AG08396 (cell line): Measurements from ENCODE around the gene PLCB4.

ENCODE experiments used
- DNase-seq: peaks from one replicate; pipeline ENCODE4 v3.0.0; 2012; ENCODE audit warnings: low spot score, mixed read lengths

PLCB4 gene

DNA sequence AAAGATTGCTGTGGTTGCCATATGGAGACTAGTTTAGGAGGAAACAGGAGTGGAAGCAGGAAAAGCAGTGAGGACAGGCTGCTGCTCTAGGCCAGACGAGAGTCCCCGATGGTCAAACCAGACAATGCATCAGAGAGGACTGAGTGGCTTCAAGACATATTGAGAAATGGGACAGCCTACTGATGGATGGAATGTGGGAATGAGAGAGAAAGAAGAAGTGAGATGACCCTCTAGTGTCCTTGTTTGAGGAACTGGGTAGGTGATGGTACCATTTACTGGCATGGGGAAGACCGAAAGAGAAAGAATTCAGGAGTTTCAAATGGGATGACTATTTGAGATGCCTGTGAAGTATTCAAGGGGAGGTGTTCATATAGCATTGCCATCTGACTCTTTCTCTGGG, 333.7 kb downstream of the PLCB4 start:
- no peak for DNase-seq

GRCh38 chr20:9403448-9403847, 334.6 kb downstream of the PLCB4 start:
- no peak for DNase-seq

- DNase-seq: peak; percentile 65
Measured at GRCh38 chr20:9407805-9408421, 339.0 kb downstream of the PLCB4 start.

DNA sequence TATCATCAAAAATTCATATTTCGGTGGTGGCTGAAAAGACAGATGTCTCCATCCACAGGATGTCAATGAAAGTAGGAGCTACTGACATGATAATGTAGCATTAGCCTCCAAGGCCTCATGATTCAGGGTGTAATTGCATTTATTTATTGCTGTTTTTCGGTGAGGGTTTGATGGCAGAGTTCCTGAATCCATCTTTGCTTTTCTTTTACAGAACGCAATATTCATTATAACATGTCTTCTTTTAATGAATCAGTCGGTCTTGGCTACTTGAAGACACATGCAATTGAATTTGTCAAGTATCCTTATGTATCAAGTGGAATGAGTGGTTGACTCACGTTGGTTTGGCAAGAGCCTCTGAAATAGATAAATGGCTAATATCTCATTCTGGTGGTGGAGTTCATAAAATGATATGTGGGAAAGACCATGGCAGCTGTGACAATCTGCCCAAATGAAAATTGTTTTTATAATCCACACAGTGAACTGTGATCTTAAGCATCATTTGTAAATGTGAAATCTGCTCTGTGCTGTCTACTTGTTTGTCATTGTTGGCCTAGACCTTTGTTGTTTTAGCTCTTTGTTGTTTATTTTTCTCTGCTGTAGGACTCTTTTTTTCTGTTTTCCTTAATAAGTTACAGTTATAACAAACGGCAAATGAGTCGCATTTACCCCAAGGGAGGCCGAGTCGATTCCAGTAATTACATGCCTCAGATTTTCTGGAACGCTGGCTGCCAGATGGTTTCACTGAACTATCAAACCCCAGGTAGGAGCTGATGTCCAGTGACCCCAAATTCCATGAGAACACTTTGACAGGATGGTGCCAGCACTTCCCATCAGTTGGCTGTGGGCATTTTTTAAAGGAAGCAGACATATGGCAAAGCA, 339.8 kb downstream of the PLCB4 start:
- no peak for DNase-seq

GRCh38 chr20:9409352-9409751, 340.5 kb downstream of the PLCB4 start:
- DNase-seq: no peak

GRCh38 chr20:9409981-9410380, 341.1 kb downstream of the PLCB4 start:
- peak; percentile 74 for DNase-seq

- DNase-seq: no peak
Measured at GRCh38 chr20:9411833-9412232, 342.9 kb downstream of the PLCB4 start.

- DNase-seq: no peak
Measured at GRCh38 chr20:9412309-9412708, 343.4 kb downstream of the PLCB4 start.

DNA sequence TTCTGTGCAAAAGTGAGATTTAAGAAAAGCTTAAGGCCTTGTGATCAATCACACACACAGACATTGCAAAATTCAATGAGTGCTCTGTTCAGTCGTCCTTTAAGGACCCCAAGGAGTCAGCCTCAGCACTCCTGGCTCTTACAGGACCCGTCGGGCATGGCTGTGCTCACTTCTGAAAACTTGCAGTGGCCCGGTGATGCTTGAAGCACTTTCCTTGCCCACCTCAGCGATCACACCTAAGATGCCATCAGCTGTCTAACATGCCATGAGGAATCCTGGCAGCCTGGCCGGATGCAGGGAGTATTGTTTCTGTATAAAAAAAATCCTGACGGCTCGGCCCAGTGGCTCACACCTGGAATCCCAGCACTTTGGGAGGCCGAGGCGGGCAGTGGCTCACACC, 344.1 kb downstream of the PLCB4 start:
- DNase-seq: no peak

GRCh38 chr20:9415426-9415825, 346.5 kb downstream of the PLCB4 start:
- DNase-seq: no peak

DNA sequence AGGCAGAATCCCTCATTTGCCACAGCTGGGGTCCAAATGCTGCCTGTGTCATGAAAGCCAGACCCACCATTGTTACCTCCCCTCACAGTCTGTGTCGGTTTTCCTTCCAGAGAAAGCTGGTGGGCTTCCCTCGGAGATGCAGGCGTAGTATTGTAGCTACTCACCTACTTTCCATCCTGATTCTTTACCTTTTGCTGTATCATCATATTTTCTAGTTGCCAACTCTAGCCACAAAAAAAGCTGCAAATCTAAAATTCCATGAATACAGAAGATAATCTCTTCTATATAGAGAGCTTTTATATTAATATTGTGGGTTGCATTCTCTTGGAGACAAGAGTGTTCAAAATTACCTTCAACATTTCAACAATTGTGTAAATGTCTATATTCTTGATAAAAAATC, 347.5 kb downstream of the PLCB4 start:
- DNase-seq: no peak

DNA sequence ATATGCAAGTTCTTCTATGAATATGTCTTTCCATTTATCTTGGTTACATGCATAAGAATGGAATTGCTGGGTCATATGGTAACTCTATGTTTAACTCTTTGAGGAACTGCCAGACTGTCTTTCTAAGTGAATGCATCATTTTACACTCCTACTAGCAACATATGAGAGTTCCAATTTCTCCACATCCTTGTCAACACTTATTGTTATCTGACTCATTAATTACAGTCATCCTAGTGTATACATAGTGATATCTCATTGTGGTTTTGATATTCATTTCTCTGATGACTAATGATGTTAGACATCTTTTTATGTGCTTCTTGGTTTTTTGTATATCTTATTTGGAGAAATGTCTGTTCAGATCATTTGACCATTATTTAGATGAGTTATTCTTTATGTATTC, 348.8 kb downstream of the PLCB4 start:
- DNase-seq: no peak

DNA sequence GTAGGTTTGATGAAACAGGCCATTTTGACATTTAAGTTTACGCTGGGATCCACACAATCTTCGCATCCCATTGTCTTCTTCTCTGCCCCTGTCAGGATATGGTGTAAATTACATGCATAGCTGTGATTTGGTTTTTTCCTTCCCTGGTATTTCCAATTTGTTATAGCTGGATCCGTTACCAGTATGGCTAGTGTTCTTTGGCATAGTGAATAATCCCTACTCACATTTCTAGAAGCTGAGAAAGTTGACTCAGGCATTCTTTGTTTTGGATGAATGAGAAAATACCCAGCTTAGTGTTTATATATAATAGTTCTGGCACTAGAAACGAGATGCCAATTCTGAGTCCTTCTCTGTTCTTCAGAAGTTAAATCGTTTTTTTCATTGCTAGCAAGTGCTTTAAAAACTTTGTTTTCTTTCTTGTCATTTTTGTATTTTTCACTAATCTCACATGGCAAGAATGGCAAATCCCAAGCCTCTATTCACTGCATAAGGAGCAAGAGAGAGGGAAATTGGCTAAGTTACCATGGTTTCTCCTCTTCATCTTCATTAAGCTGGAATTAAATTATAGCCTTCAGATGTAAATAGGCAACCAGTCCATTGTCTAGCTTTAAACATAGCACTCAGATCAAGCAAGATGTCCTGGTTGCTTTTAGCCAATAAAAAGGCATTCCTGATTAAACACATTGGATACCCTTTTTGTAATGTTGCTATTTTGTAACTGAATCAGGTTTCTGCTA, 353.6 kb downstream of the PLCB4 start:
- no peak for DNase-seq

DNA sequence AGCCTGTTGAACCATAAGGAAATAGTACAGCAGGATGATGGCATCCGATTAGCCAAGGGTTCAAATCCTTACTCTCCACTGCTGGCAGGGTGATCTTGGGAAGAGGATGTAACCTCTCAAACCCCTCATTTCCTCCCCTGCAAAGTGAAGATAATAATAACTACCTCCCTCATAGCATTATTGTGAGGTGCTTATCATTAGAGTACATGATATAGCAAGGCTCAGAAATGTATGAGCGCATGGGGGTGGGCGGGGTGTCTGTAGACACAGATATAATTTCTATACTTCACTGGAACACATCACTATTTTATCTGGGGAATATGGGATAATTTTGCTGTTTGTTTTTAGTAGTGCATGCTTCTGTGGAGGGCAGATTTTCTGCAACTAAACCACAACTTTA, 355.7 kb downstream of the PLCB4 start:
- DNase-seq: no peak

DNA sequence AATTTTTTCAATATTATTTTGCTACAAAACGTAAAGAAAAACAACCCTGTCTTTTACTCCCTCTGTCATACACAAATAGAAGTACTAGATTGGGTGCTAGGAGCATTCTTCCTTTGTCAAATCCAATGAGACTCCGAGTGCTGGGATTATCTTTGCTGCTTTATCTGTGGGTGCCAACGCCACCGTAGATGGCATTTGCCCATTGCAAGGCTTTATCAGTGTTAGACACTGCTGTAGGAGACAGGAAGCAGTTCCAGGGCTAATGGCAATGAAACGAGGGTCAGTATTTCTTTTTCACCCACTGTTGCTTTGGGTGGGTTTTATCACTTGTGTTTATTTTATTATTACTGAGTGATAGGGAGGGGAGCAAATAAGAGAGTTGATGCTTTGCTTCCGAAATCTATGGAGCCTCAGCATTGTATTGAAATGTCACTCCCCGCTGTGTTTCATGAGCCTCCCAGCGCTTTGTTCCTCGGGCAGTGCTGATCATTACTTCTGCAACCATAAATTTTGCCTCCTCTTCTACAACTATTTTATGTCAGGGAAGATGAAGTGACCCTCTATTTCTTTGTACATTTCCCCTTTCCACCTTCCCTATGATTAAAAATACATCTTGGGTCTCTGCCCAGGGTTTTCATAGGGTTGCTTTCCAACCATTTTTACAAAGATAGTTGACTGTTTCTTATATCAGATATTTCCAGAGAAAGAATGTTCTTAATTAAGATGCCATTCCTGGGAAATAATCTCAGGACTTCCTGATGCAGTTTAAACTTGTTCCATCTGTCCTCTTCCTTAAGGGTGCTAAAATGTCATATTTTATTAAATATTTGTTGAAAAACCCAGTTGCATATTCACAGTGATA, 358.8 kb downstream of the PLCB4 start:
- no peak for DNase-seq

DNA sequence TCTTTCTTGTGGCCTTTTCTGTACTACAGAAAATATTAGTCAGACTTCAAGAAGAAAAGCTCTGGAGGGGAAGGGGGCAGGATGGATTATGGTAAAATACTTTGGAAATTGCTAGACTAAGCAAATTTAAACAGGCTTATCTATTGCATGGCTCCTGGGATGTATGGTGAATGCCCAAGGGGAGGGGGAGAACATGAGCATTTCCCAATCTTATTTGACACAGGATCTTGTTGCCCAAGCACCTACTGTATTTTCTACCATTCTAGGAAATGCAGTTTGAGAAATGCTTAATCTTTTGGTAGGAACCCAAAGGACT, 359.4 kb downstream of the PLCB4 start:
- DNase-seq: no peak

DNA sequence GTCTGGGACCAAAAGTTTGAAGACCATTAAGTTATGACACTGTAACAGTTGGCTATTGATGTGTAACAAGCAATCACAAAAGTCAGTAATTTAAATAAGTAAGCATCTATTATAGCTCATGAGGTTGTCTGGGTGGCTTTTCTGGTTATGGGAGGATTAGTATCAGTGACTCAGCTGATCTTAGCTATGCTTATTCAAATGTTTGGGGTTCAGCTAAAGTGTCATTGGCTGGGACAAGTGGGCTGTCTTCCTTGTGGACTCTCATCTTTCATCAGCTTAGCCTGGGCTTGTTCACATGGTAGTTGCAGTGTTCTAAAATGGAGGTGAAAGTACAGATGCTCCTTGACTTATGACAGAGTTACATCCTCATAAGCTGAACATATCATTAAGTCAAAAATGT, 370.9 kb downstream of the PLCB4 start:
- no peak for DNase-seq

DNA sequence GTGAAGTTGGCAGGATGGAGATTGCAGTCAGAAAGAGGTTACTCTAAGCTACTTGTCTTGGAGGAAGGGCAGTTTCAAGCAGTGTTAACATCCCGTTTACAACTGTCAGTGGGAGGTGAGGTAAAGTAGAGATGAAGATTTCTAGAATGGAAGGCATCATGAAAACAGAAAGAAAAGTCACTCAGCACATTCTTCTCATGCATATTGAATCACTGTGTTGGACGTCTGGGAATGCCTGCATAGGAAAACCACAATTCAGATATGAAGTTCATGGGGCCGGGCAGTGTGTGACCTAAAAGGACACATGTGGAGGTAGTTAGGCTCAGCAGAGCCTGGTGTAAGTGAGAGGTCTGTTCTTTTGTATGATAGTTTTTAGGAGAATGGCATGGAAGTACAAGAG, 372.0 kb downstream of the PLCB4 start:
- no peak for DNase-seq

GRCh38 chr20:9441948-9442347, 373.1 kb downstream of the PLCB4 start:
- DNase-seq: no peak

GRCh38 chr20:9442858-9443257, 374.0 kb downstream of the PLCB4 start:
- no peak for DNase-seq

DNA sequence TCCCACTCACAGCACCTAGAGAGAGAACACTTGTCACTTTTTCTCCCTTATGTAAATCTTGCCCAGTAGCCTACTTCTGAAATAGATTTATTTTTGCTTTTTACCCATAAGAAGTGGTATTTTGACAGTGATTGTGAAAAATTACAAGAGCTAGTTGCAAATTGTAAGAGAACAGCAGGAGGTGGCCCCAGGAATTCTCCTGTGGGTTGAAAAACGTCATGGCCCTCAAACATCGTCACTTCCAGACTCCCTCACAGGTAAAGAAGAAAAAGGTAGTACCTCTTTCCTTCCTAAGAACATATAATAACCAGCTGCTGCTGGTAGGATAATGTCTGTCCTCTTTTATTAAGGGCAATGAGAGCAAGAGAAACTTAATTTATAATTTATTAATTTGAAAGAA, 376.0 kb downstream of the PLCB4 start:
- no peak for DNase-seq

- DNase-seq: no peak
Measured at GRCh38 chr20:9447182-9447581, 378.3 kb downstream of the PLCB4 start.
